Effector CD8-positive, alpha-beta T cell (primary cell): ENCODE measurements around the gene TGM2.

ENCODE experiments used
- DNase-seq: peaks from one replicate; lab custom pipeline; 2025; lab: John Stamatoyannopoulos, UW

The TGM2 gene

GRCh38 chr20:38199501-38200390 lies 34.7 kb upstream of the TGM2 start:
- no peak for DNase-seq

DNA sequence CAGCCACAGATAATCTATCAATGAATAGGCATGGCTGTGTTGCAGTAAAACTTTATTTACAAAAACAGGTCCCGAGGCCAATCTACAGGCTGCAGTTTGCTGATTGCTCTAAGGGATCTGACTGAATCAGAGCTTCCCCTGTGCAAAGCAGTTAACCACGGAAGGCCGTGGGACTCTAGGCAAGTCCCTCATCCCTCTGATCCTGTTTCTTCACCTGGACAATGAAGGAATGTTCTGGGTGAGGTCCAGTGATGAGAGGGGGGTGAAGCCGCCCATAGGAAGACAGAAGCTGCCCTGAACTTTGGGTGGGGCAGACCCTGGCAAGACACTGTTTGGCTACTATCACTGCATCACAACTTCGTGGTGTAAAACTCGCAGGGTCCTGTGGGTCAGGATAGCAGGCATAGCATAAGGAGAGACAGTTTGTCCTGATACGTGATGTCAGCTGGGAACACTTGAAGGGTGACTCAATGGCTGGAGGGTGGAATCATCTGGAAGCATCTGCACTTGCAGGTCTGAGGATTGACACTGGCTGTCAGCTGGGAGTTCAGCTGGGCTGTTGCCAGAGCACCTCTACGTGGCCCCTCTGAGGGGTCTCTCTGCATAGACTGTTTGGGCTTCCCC lies 33.3 kb upstream of the TGM2 start:
- no peak for DNase-seq

DNA sequence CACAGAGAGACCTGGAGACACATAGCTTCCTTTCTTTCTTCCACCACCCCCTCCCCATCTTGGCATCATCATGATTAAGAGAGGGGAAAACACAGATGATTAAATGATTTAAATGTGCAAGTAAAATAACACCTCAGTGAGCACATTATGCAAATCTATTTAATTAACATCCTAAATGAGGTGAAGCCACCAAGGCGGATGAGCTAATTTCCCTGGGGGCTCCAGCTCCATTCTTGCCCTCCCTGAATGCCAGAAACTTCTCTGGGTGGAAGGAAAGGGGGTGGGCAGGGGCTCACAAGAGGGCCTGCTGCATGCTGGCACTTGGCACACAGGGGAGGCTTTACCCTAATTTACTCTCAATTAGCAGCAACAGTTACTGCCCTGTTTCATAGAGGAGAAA lies 32.5 kb upstream of the TGM2 start:
- DNase-seq = no peak

DNA sequence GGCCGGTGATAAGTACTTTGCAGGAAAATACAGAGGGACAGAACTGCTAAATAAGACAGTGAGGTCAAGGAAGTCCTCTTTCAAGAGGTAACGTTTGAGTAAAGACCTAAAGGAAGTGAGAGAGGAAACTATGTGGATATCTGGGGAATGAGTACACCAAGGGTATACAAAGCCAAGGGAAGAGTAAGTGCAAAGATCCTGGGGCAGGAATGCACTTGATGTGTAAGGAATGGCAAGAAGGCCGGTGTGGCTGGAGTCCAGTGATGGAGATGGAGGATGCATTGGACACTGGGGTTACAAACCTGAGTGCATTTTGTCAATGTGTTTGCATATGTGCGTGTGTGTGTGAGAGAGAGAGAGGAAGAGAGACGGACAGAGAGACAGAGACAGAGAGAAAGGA lies 32.1 kb upstream of the TGM2 start:
- DNase-seq = no peak

DNA sequence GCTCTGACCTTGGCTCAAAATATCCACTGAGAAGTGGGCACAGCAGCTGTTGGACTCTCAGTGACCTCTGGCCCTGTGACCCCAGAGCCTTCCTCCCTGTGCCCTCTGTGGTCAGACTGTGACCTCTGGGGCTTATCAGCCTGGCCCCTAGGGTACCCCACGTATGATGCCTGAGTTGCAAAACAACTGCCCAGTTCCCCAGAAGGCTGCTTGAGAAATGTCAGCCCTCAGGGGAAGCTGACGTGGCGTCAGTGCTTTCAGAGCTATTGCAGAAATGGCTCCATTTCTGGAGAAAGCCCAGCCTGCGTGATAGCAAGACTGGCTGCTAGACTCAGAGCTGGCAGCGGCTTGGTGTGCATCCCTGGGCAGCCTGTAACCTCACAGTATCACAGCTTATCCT lies 31.5 kb upstream of the TGM2 start:
- DNase-seq = no peak

GRCh38 chr20:38196076-38196475 lies 31.0 kb upstream of the TGM2 start:
- no peak for DNase-seq

GRCh38 chr20:38195521-38195920 lies 30.5 kb upstream of the TGM2 start:
- DNase-seq = no peak

DNA sequence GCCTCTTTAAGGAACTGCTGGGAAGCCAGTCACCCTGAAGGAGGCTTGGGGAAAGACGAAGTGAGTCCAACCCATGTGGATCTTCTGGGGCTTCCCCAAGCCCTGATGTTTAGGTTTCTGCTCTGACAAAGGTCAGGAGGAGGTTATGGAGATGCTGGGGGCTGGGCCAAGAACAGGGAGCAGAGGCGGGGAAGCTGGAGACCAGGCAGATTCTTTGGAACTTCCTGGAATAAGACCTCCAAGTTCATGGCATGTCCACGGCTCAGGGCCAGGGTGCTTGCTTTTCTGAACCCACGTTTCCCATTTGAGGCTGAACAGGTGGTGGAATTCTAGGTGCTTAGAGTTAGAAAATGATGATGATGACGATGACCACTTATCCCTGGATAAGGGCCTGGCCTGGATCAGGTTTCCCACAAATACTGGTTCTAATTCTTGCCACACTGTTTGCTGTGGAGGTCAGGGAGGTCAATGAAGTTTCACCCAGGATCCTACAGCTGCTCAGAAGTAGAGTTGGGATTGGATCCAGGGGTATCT lies 30.0 kb upstream of the TGM2 start:
- no peak for DNase-seq

DNA sequence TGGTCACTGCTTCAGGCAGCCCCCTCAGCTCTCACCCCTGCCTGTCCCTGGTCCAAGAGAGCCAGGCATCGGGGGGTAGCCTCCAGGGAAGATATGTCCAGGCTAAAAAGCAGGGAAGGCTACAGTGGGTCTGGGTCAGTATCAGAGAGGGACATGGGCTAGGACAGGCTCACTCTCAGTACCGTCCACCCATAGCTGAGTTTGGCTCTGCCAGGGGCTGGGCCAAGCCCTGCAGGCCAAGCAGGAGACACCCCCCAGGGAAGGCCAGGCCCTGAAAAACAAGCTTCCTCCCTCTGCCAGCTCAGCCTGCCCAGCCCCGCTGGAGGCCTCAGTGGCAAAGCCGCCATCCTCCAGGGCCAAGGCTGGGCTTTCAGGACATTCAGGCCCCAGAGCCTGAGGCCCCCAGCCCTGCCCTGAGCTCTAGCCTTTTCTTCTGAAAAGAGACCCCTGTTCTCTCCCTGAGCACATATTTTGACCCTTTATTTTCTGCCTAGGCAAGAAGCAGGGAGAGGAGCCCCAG lies 28.6 kb upstream of the TGM2 start:
- no peak for DNase-seq

GRCh38 chr20:38192323-38192885 lies 27.3 kb upstream of the TGM2 start:
- no peak for DNase-seq

GRCh38 chr20:38191654-38192053 lies 26.6 kb upstream of the TGM2 start:
- no peak for DNase-seq

- DNase-seq = no peak
These were observed 25.9 kb upstream of the TGM2 start for GRCh38 chr20:38190936-38191371.

DNA sequence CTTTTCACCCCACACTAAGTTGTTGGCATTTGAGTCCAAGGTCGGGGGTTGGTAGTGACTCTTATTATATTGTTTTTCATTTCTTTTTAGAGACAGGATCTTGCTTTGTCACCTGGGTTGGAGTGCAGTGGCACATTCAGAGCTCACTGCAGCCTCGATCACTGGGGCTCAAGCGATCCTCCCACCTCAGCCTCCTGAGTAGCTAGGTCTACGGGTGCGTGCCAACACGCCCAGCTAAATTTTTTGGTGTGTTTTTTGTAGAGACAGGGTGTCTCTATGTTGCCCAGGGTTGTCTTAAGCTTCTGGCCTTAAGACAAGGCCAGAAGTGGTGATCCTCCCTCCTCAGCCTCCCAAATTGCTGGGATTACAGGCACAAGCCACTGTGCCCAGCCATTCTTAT lies 25.1 kb upstream of the TGM2 start:
- DNase-seq = no peak

GRCh38 chr20:38187517-38187916 lies 22.4 kb upstream of the TGM2 start:
- no peak for DNase-seq

GRCh38 chr20:38186788-38187221 lies 21.7 kb upstream of the TGM2 start:
- DNase-seq = no peak

GRCh38 chr20:38184101-38184500 lies 19.0 kb upstream of the TGM2 start:
- DNase-seq = no peak

DNA sequence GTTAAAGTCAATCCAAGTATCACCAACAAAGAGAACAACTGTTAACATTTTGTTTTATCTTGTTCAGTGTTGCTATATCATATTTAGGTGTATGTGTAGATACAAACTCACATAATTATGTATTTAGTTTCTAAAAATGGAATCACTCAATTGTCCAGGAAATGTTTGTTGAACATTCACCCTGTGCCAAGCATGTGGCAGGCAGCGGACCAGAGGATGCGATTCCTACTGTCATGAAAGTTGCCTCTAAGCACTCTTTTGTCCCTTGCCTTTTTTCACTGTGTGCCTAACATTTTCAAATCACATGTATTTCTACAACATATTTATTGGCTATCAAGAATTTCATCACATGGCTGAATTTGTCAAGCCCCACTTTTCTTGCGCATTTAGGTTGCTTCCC lies 16.9 kb upstream of the TGM2 start:
- no peak for DNase-seq

- no peak for DNase-seq
These were observed 16.2 kb upstream of the TGM2 start for GRCh38 chr20:38181207-38181801.

- DNase-seq = no peak
These were observed 15.7 kb upstream of the TGM2 start for GRCh38 chr20:38180781-38181180.

GRCh38 chr20:38179846-38180245 lies 14.8 kb upstream of the TGM2 start:
- no peak for DNase-seq

- no peak for DNase-seq
These were observed 13.5 kb upstream of the TGM2 start for GRCh38 chr20:38178581-38178980.

GRCh38 chr20:38178065-38178491 lies 13.0 kb upstream of the TGM2 start:
- DNase-seq = no peak
